Stimulated activated effector memory CD8-positive, alpha-beta T cell treated with anti-CD3 and anti-CD28 coated beads, Interleukin-12 subunit alpha, Interleukin-12 subunit beta, amount 100 ng/mL, for 72 hours (primary cell): ENCODE data around the gene TBC1D8.

Experiments used
- ATAC-seq: fragments of 150-1000 bp; cut with Tn5 transposase; 2 replicates; pipeline ENCODE4 v1.10.0; 2021
- DNase-seq, 2 donors: peaks; one replicate each; pipeline ENCODE4 v3.0.0; 2021 to 2022; ENCODE audit warnings: low spot score in 2 of 2
- H3K27ac Mint-ChIP-seq: one replicate; pipeline ENCODE4 v1.8.0; 2022; ENCODE audit warnings: mild to moderate bottlenecking, mixed read lengths
- H3K36me3 Mint-ChIP-seq: one replicate; pipeline ENCODE4 v1.8.0; 2022; ENCODE audit warnings: mild to moderate bottlenecking, mixed read lengths
- H3K4me1 Mint-ChIP-seq: one replicate; pipeline ENCODE4 v1.8.0; 2022; ENCODE audit warnings: mixed read lengths
- H3K4me3 Mint-ChIP-seq: one replicate; pipeline ENCODE4 v1.8.0; 2022; ENCODE audit warnings: mild to moderate bottlenecking, mixed read lengths
- H3K9me3 Mint-ChIP-seq: one replicate; pipeline ENCODE4 v1.8.0; 2022; ENCODE audit warnings: mixed read lengths

TBC1D8 gene

DNA sequence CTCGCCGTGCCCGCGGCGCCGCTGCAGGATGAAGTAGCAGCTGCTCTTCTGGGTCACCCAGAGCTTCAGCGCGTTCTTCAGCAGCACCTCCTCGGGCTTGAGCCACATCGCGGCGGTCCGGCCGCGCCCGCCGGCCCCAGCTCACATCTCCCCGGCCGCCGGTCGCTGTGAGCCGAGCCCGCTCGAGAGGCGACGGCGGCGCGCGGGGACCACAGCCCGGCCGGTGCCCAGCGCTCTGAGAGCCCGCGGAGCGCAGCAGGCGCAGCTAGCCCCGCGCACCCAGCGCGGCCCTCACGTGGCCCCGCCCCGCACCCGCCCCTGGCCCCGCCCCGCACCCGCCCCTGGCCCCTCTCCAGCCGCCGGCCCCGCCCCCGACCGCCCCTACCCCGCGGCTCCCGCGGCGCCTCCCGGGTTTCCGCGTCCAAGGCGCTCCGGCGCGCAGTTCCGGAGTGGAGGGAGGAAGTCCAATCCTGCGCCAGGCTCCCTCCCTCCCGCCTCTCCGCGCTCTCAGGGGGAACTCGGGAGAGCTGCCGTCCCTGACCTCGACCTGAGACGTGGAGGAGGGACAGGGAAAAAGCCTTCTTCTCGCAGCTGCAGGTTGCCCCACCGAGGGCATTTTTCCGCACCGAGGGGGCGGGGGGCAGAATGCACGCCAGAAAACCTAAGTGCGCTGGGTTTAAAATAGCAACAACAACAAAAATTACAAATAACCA, at the start of gene TBC1D8:
TSS of gene TBC1D8 (minus strand) at position 237 of the 713 bp plus-strand sequence. CDS start at position 108, 129 bp downstream.
- DNase-seq (peak; percentile 39 to 72), ATAC-seq (peak; percentile 91)
- H3K4me3 Mint-ChIP-seq = peak within 1 kb of the TSS; percentile 70
- no peaks in the 10 kb centered on the region for H3K9me3 Mint-ChIP-seq
- peaks cover 22% of the 10 kb centered on the region for H3K4me1 Mint-ChIP-seq
- H3K36me3 Mint-ChIP-seq = no peaks in the 10 kb centered on the region
- H3K27ac Mint-ChIP-seq = no peak within 1 kb of the TSS

- Mint-ChIP-seq H3K9me3 (no peaks in the 10 kb centered on the region), H3K4me3 (no peak overlapping the region), H3K27ac (no peak overlapping the region), H3K4me1 (no peaks in the 10 kb centered on the region), H3K36me3 (no peaks in the 10 kb centered on the region)
- no peak for DNase-seq
- ATAC-seq = no peak
Measured at GRCh38 chr2:101200676-101201075, 49.5 kb upstream of the TBC1D8 start.

DNA sequence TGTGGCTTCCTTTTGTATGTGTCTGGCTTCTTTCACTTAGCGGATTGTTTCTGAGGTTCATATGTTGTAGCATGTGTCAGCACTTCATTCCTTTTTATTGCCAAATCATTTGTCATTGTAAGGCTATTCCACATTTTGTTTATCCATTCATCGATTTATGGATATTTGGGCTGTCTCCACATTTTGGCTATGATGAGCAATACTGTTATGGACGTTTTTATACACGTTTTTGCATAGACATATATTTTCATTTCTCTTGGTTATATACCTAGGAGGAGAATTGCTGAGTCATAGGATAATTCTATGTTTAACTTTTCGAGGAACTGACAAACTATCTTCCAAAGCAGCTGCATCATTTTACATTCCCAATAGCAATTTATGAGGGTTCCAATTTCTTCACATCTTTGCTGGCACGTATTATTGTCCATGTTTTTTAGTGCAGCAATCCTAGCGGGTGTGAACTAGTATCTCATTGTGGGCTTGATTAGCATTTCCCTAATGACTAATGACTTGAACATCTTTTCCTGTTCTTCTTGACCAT, 48.1 kb upstream of the TBC1D8 start:
- Mint-ChIP-seq H3K27ac (no peak overlapping the region), H3K9me3 (no peaks in the 10 kb centered on the region), H3K4me3 (no peak overlapping the region), H3K4me1 (no peaks in the 10 kb centered on the region), H3K36me3 (no peaks in the 10 kb centered on the region)
- ATAC-seq = no peak
- no peak for DNase-seq

DNA sequence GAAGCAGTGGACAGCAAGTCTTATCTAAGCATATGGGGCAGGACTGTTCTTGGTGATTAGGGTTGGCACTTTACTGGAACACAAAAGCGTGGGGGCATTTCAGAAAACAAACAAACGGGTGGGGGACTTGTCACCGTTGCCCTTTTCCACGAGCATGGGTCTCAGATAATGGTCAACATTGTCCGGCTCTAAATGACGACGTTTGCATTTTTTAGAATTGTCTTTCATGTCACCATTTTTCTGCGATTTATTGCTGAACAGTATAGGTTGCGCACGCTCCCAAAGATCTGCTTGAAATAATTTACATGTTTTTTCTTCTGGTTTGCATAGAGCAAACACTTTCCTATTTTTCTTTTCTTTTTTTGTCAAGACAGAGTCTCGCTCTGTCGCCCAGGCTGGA, 46.6 kb upstream of the TBC1D8 start:
- ATAC-seq = no peak
- no peak overlapping the region for H3K4me3 Mint-ChIP-seq

DNA sequence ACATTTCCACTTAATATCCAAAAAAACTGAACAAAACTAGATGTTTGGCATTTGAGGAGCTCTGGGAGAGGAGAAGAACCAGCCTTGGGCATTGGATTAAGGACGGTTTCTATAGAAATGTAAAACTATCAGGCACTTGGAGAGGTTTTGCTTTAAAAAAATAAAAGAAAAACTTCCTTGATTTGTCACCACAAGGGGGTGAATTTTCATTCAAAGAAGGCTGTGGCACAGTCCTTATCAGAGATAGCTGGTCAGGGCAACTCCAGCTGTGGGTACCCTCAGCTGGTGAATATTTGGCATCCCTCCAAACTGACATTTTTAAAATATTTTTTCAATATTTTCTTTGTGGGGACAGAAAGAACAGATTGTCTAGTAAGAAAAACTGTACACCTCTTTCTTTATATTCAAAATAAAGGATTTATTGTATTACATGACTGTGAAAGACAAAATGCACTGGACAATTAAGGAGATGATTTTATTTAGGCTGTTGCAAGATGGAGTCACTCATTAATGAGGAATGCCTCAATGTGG, 46.1 kb upstream of the TBC1D8 start:
- Mint-ChIP-seq H3K36me3 (no peaks in the 10 kb centered on the region), H3K4me1 (no peaks in the 10 kb centered on the region), H3K4me3 (no peak overlapping the region), H3K27ac (no peak overlapping the region), H3K9me3 (no peaks in the 10 kb centered on the region)
- DNase-seq (no peak), ATAC-seq (no peak)

More for the DNA sequence above, 46.6 kb upstream of the TBC1D8 start:
- no peak for DNase-seq
- no peak overlapping the region for H3K27ac Mint-ChIP-seq
- no peaks in the 10 kb centered on the region for H3K36me3 Mint-ChIP-seq
- no peaks in the 10 kb centered on the region for H3K4me1 Mint-ChIP-seq
- H3K9me3 Mint-ChIP-seq = no peaks in the 10 kb centered on the region

GRCh38 chr2:101195871-101196661, 44.9 kb upstream of the TBC1D8 start:
- Mint-ChIP-seq H3K27ac (no peak overlapping the region), H3K4me1 (no peaks in the 10 kb centered on the region), H3K36me3 (no peaks in the 10 kb centered on the region), H3K9me3 (no peaks in the 10 kb centered on the region), H3K4me3 (no peak overlapping the region)
- DNase-seq (no peak), ATAC-seq (no peak)

- Mint-ChIP-seq H3K36me3 (no peaks in the 10 kb centered on the region), H3K9me3 (peaks cover 2% of the 10 kb centered on the region), H3K4me1 (no peaks in the 10 kb centered on the region), H3K4me3 (no peak overlapping the region), H3K27ac (no peak overlapping the region)
- DNase-seq (no peak), ATAC-seq (no peak)
Measured at GRCh38 chr2:101193033-101193626, 41.9 kb upstream of the TBC1D8 start.

DNA sequence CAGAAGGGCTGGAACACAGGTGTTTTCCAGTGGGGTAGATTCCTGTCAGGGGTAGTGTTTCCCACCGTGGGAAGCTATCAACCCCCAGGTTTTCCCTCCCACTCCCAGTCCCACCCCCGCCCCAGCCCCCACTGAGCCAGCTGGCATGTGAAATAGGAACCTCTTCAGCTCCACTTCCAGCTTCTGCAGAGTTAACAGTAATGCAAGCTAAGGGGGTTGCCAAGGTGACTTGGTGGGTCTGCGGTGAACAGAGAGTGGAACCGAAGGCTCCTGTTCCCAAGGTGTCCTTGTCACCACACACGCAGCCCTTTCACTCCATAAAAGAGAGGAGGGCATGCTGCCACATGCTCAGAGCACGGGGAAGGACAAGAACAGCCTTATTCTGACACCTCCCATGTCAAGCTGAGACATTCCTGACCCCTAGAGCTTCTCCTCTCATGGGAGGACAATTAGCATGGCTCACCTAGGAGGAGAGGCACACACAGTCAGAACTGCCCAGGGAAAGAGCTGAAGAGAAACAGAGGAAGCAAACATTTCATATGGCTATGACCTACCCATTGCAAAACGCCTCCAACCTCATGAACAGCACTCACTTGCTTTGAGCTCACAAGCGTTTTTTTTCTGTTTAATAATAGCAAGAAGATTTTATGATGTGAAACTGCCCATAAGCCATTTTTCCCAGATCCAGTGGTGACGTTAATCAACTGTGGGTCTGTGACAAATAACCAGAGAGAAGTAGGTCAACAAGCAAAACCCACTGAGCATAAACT, 39.8 kb upstream of the TBC1D8 start:
- DNase-seq = no peak
- H3K9me3 Mint-ChIP-seq = peaks cover 2% of the 10 kb centered on the region
- no peak overlapping the region for H3K4me3 Mint-ChIP-seq
- H3K27ac Mint-ChIP-seq = no peak overlapping the region
- ATAC-seq = no peak
- H3K36me3 Mint-ChIP-seq = no peaks in the 10 kb centered on the region
- no peaks in the 10 kb centered on the region for H3K4me1 Mint-ChIP-seq

DNA sequence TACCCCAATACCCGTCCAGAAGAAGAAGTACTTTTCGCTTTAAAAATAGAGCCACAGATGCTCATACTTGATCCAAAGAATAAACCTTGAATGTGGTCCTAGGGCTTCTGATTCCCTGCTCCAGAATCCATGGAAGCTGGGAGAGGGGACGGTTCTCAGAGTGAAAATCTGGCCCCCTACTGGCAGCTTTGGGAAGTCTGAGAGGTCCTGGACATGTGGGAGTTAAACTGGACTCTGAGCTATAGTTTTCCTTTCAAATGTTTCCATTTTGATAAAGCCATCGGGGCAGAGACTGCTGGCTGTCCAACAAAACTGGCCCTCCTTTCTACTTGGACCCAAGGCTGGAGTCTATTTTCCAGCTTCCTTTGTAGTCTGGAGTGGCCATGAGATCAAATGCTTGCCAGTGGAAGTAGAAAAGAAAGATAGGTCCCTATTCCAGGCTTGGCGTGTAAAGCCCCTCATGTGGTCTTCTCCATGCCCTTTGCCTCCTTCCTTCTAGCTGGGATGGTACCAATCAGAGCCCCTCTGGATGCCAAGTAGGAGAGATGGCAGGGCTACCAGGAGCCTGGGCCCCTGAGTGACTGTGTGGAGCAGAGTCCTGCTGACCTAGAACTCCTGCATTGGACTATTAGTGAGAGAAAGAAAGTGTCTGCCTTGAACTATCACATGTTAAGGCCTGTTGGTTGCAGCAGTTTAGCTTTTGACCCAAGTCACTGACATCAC, 37.7 kb upstream of the TBC1D8 start:
- no peak overlapping the region for H3K4me3 Mint-ChIP-seq

DNA sequence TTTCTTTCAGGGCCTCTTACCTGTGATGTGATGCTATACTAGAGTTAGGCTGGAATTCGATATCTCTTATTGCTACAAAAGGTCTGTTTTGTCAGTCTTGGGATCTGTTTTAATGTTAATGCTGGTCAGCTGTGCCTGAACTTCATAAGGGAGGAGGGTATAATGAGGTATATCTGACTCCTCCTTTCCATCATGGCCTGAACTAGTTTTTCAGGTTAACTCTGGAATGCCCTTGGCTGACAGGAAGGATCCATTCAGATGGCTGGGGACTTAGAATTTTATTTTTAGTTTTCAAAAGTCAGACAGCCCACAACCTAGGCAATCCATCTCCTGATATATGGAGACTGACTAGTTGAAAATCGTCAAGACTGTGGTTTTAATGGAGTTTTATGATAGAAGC, 35.9 kb upstream of the TBC1D8 start:
- no peaks in the 10 kb centered on the region for H3K4me1 Mint-ChIP-seq
- no peak for DNase-seq
- no peak overlapping the region for H3K27ac Mint-ChIP-seq
- no peaks in the 10 kb centered on the region for H3K36me3 Mint-ChIP-seq
- ATAC-seq = no peak
- no peak overlapping the region for H3K4me3 Mint-ChIP-seq
- peaks cover 2% of the 10 kb centered on the region for H3K9me3 Mint-ChIP-seq

More for the DNA sequence above, 37.7 kb upstream of the TBC1D8 start:
- Mint-ChIP-seq H3K27ac (no peak overlapping the region), H3K9me3 (peaks cover 2% of the 10 kb centered on the region), H3K4me1 (no peaks in the 10 kb centered on the region), H3K36me3 (no peaks in the 10 kb centered on the region)
- ATAC-seq (no peak), DNase-seq (no peak)

DNA sequence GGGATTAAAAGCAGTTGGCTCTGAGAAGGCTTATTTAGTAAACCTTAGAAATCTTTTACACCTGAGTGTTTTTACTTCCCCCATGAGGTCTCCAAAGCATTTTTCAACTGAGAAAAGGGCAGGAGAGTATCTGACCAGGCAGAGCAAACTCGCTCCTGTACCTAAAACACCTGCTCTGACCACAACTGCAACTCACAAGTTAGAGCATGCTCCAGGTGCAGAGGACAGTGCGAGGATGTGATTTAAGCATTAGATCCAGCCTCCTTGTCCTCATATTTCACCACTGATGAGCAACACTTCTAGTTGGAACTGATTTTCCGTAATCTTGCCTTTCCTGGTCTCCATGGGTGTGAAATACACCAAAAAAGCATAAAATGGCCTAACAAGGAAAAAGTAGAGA, 34.5 kb upstream of the TBC1D8 start:
- ATAC-seq (no peak), DNase-seq (no peak)
- H3K27ac Mint-ChIP-seq = no peak overlapping the region
- H3K36me3 Mint-ChIP-seq = no peaks in the 10 kb centered on the region
- H3K4me1 Mint-ChIP-seq = no peaks in the 10 kb centered on the region
- no peak overlapping the region for H3K4me3 Mint-ChIP-seq
- H3K9me3 Mint-ChIP-seq = peaks cover 2% of the 10 kb centered on the region

DNA sequence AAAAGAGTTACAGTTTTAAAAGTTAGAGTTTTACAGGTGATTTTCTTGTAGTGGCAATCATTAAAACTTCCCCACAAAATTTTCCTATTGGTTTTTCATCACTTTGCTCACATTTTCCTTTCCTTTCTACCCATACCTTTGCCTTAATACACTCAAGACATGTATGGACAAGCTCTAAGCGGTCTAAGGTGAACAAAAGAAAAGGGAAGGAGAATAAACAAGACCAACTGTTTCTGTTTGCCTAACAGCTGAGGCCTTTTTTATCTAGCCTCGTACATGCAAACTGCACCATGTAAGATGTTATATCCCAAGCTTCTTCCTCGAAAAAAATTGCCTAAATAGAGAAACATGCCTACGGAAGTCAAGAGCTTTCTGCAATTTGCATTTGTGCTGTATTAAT, 33.9 kb upstream of the TBC1D8 start:
- ATAC-seq (no peak), DNase-seq (no peak)
- H3K9me3 Mint-ChIP-seq = peaks cover 2% of the 10 kb centered on the region
- no peaks in the 10 kb centered on the region for H3K4me1 Mint-ChIP-seq
- H3K36me3 Mint-ChIP-seq = no peaks in the 10 kb centered on the region
- no peak overlapping the region for H3K4me3 Mint-ChIP-seq
- H3K27ac Mint-ChIP-seq = no peak overlapping the region

GRCh38 chr2:101179982-101180381, 28.8 kb upstream of the TBC1D8 start:
- Mint-ChIP-seq H3K9me3 (no peaks in the 10 kb centered on the region), H3K36me3 (no peaks in the 10 kb centered on the region), H3K27ac (no peak overlapping the region), H3K4me3 (no peak overlapping the region), H3K4me1 (no peaks in the 10 kb centered on the region)
- DNase-seq (no peak), ATAC-seq (no peak)

DNA sequence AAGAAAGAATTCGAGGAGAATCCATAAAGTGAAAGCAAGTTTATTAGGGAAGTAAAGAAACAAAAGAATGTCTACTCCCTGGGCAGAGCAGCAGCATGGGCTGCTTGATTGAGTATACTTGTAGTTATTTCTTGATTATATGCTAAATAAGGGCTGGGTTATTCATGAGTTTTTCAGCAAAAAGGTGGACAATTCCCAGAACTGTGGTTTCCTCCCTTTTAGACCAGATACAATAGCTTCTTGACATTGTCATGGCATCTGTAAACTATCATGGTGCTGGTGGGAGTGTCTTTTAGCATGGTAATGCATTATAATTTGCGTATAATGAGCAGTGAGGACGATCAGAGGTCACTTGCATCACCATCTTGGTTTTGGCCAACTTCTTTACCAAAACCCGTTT, 25.6 kb upstream of the TBC1D8 start:
- H3K4me3 Mint-ChIP-seq = no peak overlapping the region
- H3K9me3 Mint-ChIP-seq = no peaks in the 10 kb centered on the region
- no peak overlapping the region for H3K27ac Mint-ChIP-seq
- H3K4me1 Mint-ChIP-seq = peaks cover 7% of the 10 kb centered on the region
- H3K36me3 Mint-ChIP-seq = no peaks in the 10 kb centered on the region
- no peak for ATAC-seq
- DNase-seq = no peak
